Body of pancreas (tissue), 4 donors: ENCODE measurements around the gene ZNF615.

Source experiments
- POLR2A ChIP-seq, 3 donors: fragments of 450-650 bp; IDR thresholded peaks; one replicate each; pipeline ENCODE4 v1.6.1; 2016; ENCODE audit warnings: antibody characterized with exemption in 3 of 3, mild to moderate bottlenecking in 2 of 3
- TF ChIP-seq, protein P1 (sequence below), 7 experiments: fragments of 450-650 bp in 4 of 7; fragments of 200-600 bp in 3 of 7; sonication (generic) in 3 of 7; IDR thresholded peaks; one replicate each; pipeline ENCODE4 v1.5.1; 2016 to 2019; ENCODE audit warnings: antibody characterized with exemption in 7 of 7

DNA sequence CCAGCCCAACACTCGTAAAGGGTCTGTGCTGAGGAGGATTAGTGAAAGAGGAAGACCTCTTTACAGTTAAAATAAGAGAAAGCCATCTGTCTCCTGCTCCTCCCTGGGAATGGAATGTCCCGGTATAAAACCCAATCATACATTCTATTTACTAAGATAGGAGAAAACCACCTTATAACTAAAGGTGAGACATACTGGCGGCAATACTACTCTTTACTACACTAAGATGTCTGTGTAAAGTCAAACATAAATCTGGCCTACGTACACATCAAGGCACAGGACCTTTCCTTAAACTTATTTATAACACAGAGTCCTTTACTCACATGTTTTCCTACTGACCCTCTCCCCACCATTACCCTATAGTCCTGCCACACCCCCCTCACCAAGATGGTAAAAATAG, 24.6 kb downstream of the ZNF615 start:
- no peak for TF ChIP-seq POLR2A (IDR thresholded peaks at IDR 0.05)
- TF ChIP-seq, protein P1, sequence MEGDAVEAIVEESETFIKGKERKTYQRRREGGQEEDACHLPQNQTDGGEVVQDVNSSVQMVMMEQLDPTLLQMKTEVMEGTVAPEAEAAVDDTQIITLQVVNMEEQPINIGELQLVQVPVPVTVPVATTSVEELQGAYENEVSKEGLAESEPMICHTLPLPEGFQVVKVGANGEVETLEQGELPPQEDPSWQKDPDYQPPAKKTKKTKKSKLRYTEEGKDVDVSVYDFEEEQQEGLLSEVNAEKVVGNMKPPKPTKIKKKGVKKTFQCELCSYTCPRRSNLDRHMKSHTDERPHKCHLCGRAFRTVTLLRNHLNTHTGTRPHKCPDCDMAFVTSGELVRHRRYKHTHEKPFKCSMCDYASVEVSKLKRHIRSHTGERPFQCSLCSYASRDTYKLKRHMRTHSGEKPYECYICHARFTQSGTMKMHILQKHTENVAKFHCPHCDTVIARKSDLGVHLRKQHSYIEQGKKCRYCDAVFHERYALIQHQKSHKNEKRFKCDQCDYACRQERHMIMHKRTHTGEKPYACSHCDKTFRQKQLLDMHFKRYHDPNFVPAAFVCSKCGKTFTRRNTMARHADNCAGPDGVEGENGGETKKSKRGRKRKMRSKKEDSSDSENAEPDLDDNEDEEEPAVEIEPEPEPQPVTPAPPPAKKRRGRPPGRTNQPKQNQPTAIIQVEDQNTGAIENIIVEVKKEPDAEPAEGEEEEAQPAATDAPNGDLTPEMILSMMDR (IDR thresholded peaks at IDR 0.05): no peak
